Adrenal gland (tissue), 5 donors: Measurements from ENCODE around the gene TMCC1.

ENCODE experiments used
- POLR2A ChIP-seq, 2 donors: fragments of 450-650 bp; IDR thresholded peaks; one replicate each; pipeline ENCODE4 v1.6.1; 2017; ENCODE audit warnings: antibody characterized with exemption in 2 of 2, mild to moderate bottlenecking in 2 of 2, moderate library complexity in 1 of 2
- TF ChIP-seq, protein P1 (sequence below), 6 experiments: fragments of 450-650 bp in 4 of 6; fragments of 200-600 bp in 2 of 6; sonication (generic) in 1 of 6; IDR thresholded peaks; 1 replicate in 5 of 6; 2 replicates in 1 of 6; pipeline versions ENCODE4 v1.5.1 to v1.8.0; 2016 to 2021; ENCODE audit warnings: antibody characterized with exemption in 6 of 6, mild to moderate bottlenecking in 2 of 6, moderate library complexity in 1 of 6
- donor health status: DM: no; HTN: no; CAD: no.

DNA sequence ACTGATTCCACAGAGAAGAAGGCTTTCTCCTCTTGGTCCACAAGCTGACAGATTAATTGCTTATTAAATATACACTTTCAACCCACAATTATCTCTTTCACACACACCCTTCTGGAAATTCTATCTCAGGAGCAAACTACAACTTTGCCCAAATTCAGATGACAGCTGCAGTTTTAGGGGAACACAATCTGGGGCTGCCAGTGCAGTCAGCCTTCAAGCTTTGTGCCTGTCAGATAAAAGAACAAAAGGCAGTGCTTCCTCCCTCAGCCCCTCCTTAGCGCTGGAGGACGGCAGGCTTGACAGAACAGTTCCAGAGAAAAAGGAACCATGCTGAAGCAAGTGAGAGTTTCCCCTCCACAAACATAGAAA is 99.6 kb downstream of the TMCC1 start:
- TF ChIP-seq, protein P1, sequence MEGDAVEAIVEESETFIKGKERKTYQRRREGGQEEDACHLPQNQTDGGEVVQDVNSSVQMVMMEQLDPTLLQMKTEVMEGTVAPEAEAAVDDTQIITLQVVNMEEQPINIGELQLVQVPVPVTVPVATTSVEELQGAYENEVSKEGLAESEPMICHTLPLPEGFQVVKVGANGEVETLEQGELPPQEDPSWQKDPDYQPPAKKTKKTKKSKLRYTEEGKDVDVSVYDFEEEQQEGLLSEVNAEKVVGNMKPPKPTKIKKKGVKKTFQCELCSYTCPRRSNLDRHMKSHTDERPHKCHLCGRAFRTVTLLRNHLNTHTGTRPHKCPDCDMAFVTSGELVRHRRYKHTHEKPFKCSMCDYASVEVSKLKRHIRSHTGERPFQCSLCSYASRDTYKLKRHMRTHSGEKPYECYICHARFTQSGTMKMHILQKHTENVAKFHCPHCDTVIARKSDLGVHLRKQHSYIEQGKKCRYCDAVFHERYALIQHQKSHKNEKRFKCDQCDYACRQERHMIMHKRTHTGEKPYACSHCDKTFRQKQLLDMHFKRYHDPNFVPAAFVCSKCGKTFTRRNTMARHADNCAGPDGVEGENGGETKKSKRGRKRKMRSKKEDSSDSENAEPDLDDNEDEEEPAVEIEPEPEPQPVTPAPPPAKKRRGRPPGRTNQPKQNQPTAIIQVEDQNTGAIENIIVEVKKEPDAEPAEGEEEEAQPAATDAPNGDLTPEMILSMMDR (IDR thresholded peaks at IDR 0.05) = no peak
- TF ChIP-seq POLR2A (IDR thresholded peaks at IDR 0.05) = no peak
